Hepatocyte (in vitro differentiated cells): Measurements from ENCODE around the gene LSM4.

Source experiments
- EZH2 ChIP-seq: fragments of 200-600 bp; sonication (generic); IDR thresholded peaks from 2 replicates; pipeline ENCODE4 v1.6.1; 2016; ENCODE audit warnings: antibody characterized with exemption, mild to moderate bottlenecking, borderline replicate concordance
- EZH2phosphoT487 ChIP-seq: fragments of 200-600 bp; sonication (generic); IDR thresholded peaks from one replicate; pipeline ENCODE4 v1.6.1; 2018; ENCODE audit warnings: antibody characterized with exemption, mild to moderate bottlenecking, low read depth, moderate library complexity; ENCODE audit not compliant: unreplicated experiment, severe bottlenecking
- TF ChIP-seq, protein P1 (sequence below): fragments of 200-600 bp; sonication (generic); IDR thresholded peaks from 2 replicates; pipeline ENCODE4 v1.5.1; 2016; ENCODE audit warnings: antibody characterized with exemption, mild to moderate bottlenecking; ENCODE audit not compliant: poor library complexity

DNA sequence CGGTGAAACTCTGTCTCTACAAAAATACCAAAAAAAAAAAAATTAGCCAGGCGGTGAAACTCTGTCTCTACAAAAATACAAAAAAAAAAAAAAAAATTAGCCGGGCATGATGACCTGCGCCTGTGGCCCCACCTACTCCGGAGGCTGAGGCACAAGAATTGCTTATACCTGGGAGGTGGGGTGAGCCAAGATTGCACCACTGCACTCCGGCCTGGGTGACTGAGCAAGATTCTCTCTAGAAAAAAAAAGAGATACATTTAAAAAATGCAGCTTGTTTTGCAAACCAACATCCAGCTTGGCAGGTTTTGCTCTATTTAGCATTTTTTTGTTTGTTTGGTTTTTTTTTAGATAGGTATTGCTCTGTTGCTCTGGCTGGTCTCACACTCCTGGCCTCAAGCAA, 10.8 kb upstream of the LSM4 start:
- TF ChIP-seq, protein P1, sequence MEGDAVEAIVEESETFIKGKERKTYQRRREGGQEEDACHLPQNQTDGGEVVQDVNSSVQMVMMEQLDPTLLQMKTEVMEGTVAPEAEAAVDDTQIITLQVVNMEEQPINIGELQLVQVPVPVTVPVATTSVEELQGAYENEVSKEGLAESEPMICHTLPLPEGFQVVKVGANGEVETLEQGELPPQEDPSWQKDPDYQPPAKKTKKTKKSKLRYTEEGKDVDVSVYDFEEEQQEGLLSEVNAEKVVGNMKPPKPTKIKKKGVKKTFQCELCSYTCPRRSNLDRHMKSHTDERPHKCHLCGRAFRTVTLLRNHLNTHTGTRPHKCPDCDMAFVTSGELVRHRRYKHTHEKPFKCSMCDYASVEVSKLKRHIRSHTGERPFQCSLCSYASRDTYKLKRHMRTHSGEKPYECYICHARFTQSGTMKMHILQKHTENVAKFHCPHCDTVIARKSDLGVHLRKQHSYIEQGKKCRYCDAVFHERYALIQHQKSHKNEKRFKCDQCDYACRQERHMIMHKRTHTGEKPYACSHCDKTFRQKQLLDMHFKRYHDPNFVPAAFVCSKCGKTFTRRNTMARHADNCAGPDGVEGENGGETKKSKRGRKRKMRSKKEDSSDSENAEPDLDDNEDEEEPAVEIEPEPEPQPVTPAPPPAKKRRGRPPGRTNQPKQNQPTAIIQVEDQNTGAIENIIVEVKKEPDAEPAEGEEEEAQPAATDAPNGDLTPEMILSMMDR = no peak
- TF ChIP-seq EZH2 = no peak
- TF ChIP-seq EZH2phosphoT487 = no peak
